GM12801 (cell line): ENCODE measurements around the gene KCNQ1OT1.

Experiments
- CTCF ChIP-seq: IDR thresholded peaks from one replicate; pipeline ENCODE4 v1.5.1; 2011; ENCODE audit warnings: control low read depth; ENCODE audit not compliant: insufficient read length; ENCODE audit errors: extremely low read depth

KCNQ1OT1 gene

GRCh38 chr11:2707736-2708135, 7.9 kb upstream of the KCNQ1OT1 start:
- TF ChIP-seq CTCF = no peak

- TF ChIP-seq CTCF = no peak
These were observed 6.5 kb upstream of the KCNQ1OT1 start for GRCh38 chr11:2706321-2706720.

GRCh38 chr11:2704896-2705606, 5.3 kb upstream of the KCNQ1OT1 start:
- TF ChIP-seq CTCF = no peak

GRCh38 chr11:2704356-2704755, 4.6 kb upstream of the KCNQ1OT1 start:
- TF ChIP-seq CTCF = no peak

GRCh38 chr11:2703363-2704141, 3.8 kb upstream of the KCNQ1OT1 start:
- TF ChIP-seq CTCF = no peak

- no peak for TF ChIP-seq CTCF
These were observed 3.1 kb upstream of the KCNQ1OT1 start for GRCh38 chr11:2702771-2703362.

- no peak for TF ChIP-seq CTCF
These were observed 2.2 kb upstream of the KCNQ1OT1 start for GRCh38 chr11:2701898-2702434.
